GM12878 (cell line): Measurements from ENCODE around the gene CBFA2T3. TPM values are rescaled to one million over a fixed set of nuclear protein-coding genes. Genes with fewer than 3 reads are reported as not detected.

Source experiments
- ATAC-seq: fragments of 200-7000 bp; cut with Tn5 transposase; 3 replicates; pipeline ENCODE4 v1.9.1; 2020; ENCODE audit warnings: mild to moderate bottlenecking, moderate library complexity
- BruUV-seq: library from RNA; stranded (reverse); fragments of 400-500 nt; replicated peaks from 2 replicates; lab custom pipeline; 2021; lab: Mats Ljungman, UMichigan
- CTCF ChIA-PET: fragments of 300-600 bp; sonication (Branson Sonifier 250); formaldehyde crosslinking; extraction: SDS; loops from one replicate; lab custom pipeline; 2021; ENCODE audit warnings: inconsistent platforms; lab: Yijun Ruan, JAX
- POLR2A ChIA-PET: fragments of 350-600 bp; formaldehyde crosslinking; extraction: SDS; loops from one replicate; lab custom pipeline; 2021; ENCODE audit warnings: inconsistent platforms; lab: Charles Lee
- RAD21 ChIA-PET: fragments of 300-600 bp; sonication (Branson Sonifier 250); formaldehyde crosslinking; loops from one replicate; lab custom pipeline; 2023; ENCODE audit warnings: antibody characterized with exemption; ENCODE audit not compliant: unreplicated experiment; lab: Charles Lee
- SMC1A ChIA-PET: fragments of 300-600 bp; sonication (Branson Sonifier 250); formaldehyde crosslinking; loops from one replicate; lab custom pipeline; 2023; ENCODE audit not compliant: unreplicated experiment, uncharacterized antibody; lab: Charles Lee
- DNase-seq: peaks from one replicate; pipeline ENCODE4 v3.0.0-alpha.2; 2011; ENCODE audit warnings: low read depth, low spot score
- FAIRE-seq: peaks from 3 replicates; lab custom pipeline; 2011; peaks lifted over from hg19 to GRCh38; lab: Jason Lieb, UNC
- H2AFZ ChIP-seq: 2 replicates; pipeline ENCODE4 v1.6.0; 2011; ENCODE audit warnings: low read depth, low read length, control low read depth; ENCODE audit not compliant: control insufficient read depth
- H3K27ac ChIP-seq: 2 replicates; pipeline ENCODE4 v1.5.1; 2011; ENCODE audit warnings: control low read depth; ENCODE audit not compliant: control insufficient read depth, insufficient read depth
- H3K27me3 ChIP-seq, 2 experiments: replicated peaks in 1 of 2; 2 replicates each; pipeline versions ENCODE4 v1.6.0 to v1.6.1; 2011; ENCODE audit warnings: low read length in 1 of 2; ENCODE audit not compliant: control insufficient read depth in 2 of 2, insufficient read depth in 2 of 2
- H3K36me3 ChIP-seq, 2 experiments: 2 replicates each; pipeline ENCODE4 v1.5.1; 2011; ENCODE audit warnings: low read length in 1 of 2; ENCODE audit not compliant: control insufficient read depth in 2 of 2, insufficient read depth in 2 of 2
- H3K4me1 ChIP-seq: 2 replicates; pipeline ENCODE4 v1.6.1; 2011; ENCODE audit warnings: mild to moderate bottlenecking, low read length, moderate library complexity, mixed read lengths; ENCODE audit not compliant: control insufficient read depth, insufficient read depth
- H3K4me2 ChIP-seq: 2 replicates; pipeline ENCODE4 v1.6.0; 2011; ENCODE audit warnings: control low read depth; ENCODE audit not compliant: control insufficient read depth, insufficient read depth
- H3K4me3 ChIP-seq: fragments of 200-600 bp; sonication (generic); 2 replicates; pipeline ENCODE4 v1.5.1; 2016
- H3K79me2 ChIP-seq: 2 replicates; pipeline ENCODE4 v1.6.0; 2011; ENCODE audit warnings: low read length; ENCODE audit not compliant: control insufficient read depth, insufficient read depth
- H3K9ac ChIP-seq: 2 replicates; pipeline ENCODE4 v1.8.0; 2011; ENCODE audit warnings: low read length, control low read depth, mixed read lengths; ENCODE audit not compliant: control insufficient read depth, insufficient read depth
- H3K9me3 ChIP-seq: replicated peaks from 3 replicates; pipeline ENCODE4 v1.5.1; 2011; ENCODE audit warnings: mild to moderate bottlenecking, low read length; ENCODE audit not compliant: control insufficient read depth, insufficient read depth
- H4K20me1 ChIP-seq: 2 replicates; pipeline ENCODE4 v1.6.0; 2011; ENCODE audit not compliant: control insufficient read depth, insufficient read depth
- CTCF ChIP-seq, 3 experiments: IDR thresholded peaks in 2 of 3; conservative IDR thresholded peaks in 1 of 3; 2 replicates each; pipeline ENCODE4 v1.5.1; 2011; ENCODE audit warnings: low read depth in 3 of 3, low read length in 3 of 3, mild to moderate bottlenecking in 3 of 3, control low read depth in 2 of 3, moderate library complexity in 2 of 3, inconsistent platforms in 1 of 3, mixed read lengths in 1 of 3; ENCODE audit not compliant: control insufficient read depth in 2 of 3, insufficient read depth in 1 of 3; ENCODE audit errors: extremely low read depth in 1 of 3
- MEF2A ChIP-seq: IDR thresholded peaks from 2 replicates; pipeline ENCODE4 v1.6.1; 2011; ENCODE audit warnings: low read depth, mild to moderate bottlenecking, low read length, moderate library complexity; ENCODE audit not compliant: insufficient read depth
- MLLT1 ChIP-seq: fragments of 450-650 bp; IDR thresholded peaks from 2 replicates; pipeline ENCODE4 v1.6.1; 2016; ENCODE audit warnings: mild to moderate bottlenecking
- RAD51 ChIP-seq: fragments of 450-650 bp; IDR thresholded peaks from 2 replicates; pipeline ENCODE4 v1.6.1; 2016; ENCODE audit warnings: moderate library complexity, mild to moderate bottlenecking, inconsistent platforms
- USF2 ChIP-seq: IDR thresholded peaks from 2 replicates; pipeline ENCODE4 v1.6.1; 2011; ENCODE audit warnings: low read depth, low read length, improper control_type of control experiment, borderline replicate concordance
- WGBS: methylation state at CpG from one replicate; pipeline ENCODE4 v1.1.6; 2016; ENCODE audit warnings: low lambda C conversion rate; ENCODE audit not compliant: insufficient replicate concordance, insufficient coverage; ENCODE audit errors: missing lambda C conversion rate; 5-methylcytosine and 5-hydroxymethylcytosine counted together
- in situ Hi-C: fragments of 300-500 bp; cut with MboI; formaldehyde crosslinking; loops from 9 replicates; pipeline ENCODE4 v1.14.3; 2018; ENCODE audit warnings: mixed read lengths
- intact Hi-C: fragments of 100-400 bp; cut with micrococcal nuclease; formaldehyde crosslinking; loops from one replicate; pipeline ENCODE4 v1.14.2; 2022; ENCODE audit not compliant: unreplicated experiment
- polyA plus RNA-seq, 11 experiments: library from polyadenylated mRNA; depleted of rRNA in 4 of 11; unstranded in 6 of 11; stranded (reverse) in 5 of 11; fragments of >200 nt; fragmentation: Nextera tagmentation in 4 of 11; fragmentation: Illumina TruSeq in 1 of 11; extraction: Ambion mirVana in 4 of 11; extraction: Trizol in 1 of 11; gene quantifications; 1 replicate in 1 of 11; 2 replicates in 10 of 11; pipeline versions ENCODE4 v1.2.1 to v1.2.3, GENCODE V29; 2011 to 2016; ENCODE audit warnings: inconsistent platforms in 2 of 11, missing spikeins in 2 of 11, low read depth in 1 of 11
- total RNA-seq, 4 experiments: library from RNA; depleted of rRNA in 3 of 4; stranded (reverse); fragments of >200 nt in 3 of 4; fragmentation: Illumina TruSeq in 1 of 4; extraction: Trizol in 1 of 4; gene quantifications; 2 replicates each; pipeline versions ENCODE4 v1.2.1 to v1.2.3, GENCODE V29; 2013 to 2021

The CBFA2T3 gene
- total and polyA plus RNA-seq, 10 of the 15 experiments (the other 5 are each of a cell fraction or from before 2014, with no cell fraction given): 0.69 to 42.6 (median 4.5) TPM

GRCh38 chr16:89011909-89012621 is 35.1 kb upstream of the CBFA2T3 start:
- in situ Hi-C loops: no loop called here
- ChIA-PET POLR2A (no interaction called here), CTCF (no interaction called here), SMC1A (no interaction called here), RAD21 (no interaction called here)
- H3K79me2 ChIP-seq: no peaks in the 10 kb centered on the region
- no peak overlapping the region for H3K4me3 ChIP-seq
- peaks cover 2% of the 10 kb centered on the region; the same call in 1 of the 3 replicates for H3K9me3 ChIP-seq
- BruUV-seq: no TSS peak
- H3K9ac ChIP-seq: no peak overlapping the region
- no peak overlapping the region for H2AFZ ChIP-seq
- no peak overlapping the region for H3K4me2 ChIP-seq
- ATAC-seq: no peak
- WGBS: 52% methylated on average over 4 of the region's 4 CpGs
- TF ChIP-seq USF2 (no peak), MEF2A (no peak), MLLT1 (no peak), RAD51 (no peak), CTCF (IDR thresholded peaks at IDR 0.05 in 2 of 3, conservative IDR thresholded peaks at IDR 0.05 in 1 of 3; ENCODE audit: control insufficient read depth in 2 of 3, extremely low read depth in 1 of 3, insufficient read depth in 1 of 3, low read depth in 3 of 3, low read length in 3 of 3) (no peak)
- no peak for FAIRE-seq
- intact Hi-C loops: no loop called here
- no peak for DNase-seq
- H3K4me1 ChIP-seq: no peaks in the 10 kb centered on the region
- no peak overlapping the region for H3K27ac ChIP-seq
- H3K36me3 ChIP-seq: no peaks in the 10 kb centered on the region
- H3K27me3 ChIP-seq: no peaks in the 10 kb centered on the region
- H4K20me1 ChIP-seq: no peaks in the 10 kb centered on the region
